Gastrocnemius medialis (tissue), 4 donors: Measurements from ENCODE around the gene HACL1.

Experiments used
- CTCF ChIP-seq, 5 experiments: fragments of 450-650 bp in 3 of 5; fragments of 200-600 bp in 2 of 5; sonication (generic) in 2 of 5; IDR thresholded peaks in 4 of 5; conservative IDR thresholded peaks in 1 of 5; 1 replicate in 4 of 5; 2 replicates in 1 of 5; pipeline ENCODE4 v1.5.1; 2016 to 2019; ENCODE audit warnings: antibody characterized with exemption in 5 of 5, mild to moderate bottlenecking in 3 of 5, moderate library complexity in 3 of 5
- POLR2A ChIP-seq, 2 donors: fragments of 450-650 bp; IDR thresholded peaks; one replicate each; pipeline ENCODE4 v1.6.1; 2017; ENCODE audit warnings: antibody characterized with exemption in 2 of 2, mild to moderate bottlenecking in 2 of 2, moderate library complexity in 2 of 2

- no peak for TF ChIP-seq CTCF (IDR thresholded peaks at IDR 0.05 in 4 of 5, conservative IDR thresholded peaks at IDR 0.05 in 1 of 5)
- TF ChIP-seq POLR2A (IDR thresholded peaks at IDR 0.05): no peak
Measured at GRCh38 chr3:15632212-15632580, 30.8 kb upstream of the HACL1 start.
